HG03469 (cell line): ENCODE measurements around the gene DRC7.

ENCODE experiments used
- ATAC-seq: cut with Tn5 transposase; IDR thresholded peaks from one replicate; pipeline ENCODE4 v1.9.1; 2021; ENCODE audit warnings: mild to moderate bottlenecking, moderate library complexity, moderate number of reproducible peaks; ENCODE audit not compliant: unreplicated experiment

The DRC7 gene

GRCh38 chr16:57694725-57695679 lies at the start of gene DRC7:
DRC7 (plus strand) TSS chr16:57694806; CDS start chr16:57697950, 3,144 bp downstream.
- no peak for ATAC-seq

DNA sequence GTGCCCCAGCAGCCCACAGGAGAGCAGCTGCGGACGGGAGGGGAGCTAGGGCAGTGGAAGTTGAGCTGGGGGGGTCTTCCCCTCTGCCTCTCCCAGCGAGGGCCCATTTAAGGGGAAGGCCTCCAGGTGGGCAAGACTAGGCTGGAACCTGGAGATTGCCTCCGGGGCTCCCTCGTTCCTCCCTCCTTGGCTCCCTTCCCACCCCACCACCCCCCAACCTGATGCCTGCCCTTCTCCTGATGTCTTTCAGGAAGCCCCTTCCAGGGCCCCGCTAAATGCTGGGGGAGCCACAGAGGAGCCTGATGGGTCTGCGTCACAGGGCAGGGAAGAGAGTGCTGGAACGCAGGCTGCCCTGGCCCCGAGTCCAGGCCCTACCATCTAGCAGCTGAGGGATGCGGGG lies 49.4 kb upstream of the DRC7 start:
- no peak for ATAC-seq

DNA sequence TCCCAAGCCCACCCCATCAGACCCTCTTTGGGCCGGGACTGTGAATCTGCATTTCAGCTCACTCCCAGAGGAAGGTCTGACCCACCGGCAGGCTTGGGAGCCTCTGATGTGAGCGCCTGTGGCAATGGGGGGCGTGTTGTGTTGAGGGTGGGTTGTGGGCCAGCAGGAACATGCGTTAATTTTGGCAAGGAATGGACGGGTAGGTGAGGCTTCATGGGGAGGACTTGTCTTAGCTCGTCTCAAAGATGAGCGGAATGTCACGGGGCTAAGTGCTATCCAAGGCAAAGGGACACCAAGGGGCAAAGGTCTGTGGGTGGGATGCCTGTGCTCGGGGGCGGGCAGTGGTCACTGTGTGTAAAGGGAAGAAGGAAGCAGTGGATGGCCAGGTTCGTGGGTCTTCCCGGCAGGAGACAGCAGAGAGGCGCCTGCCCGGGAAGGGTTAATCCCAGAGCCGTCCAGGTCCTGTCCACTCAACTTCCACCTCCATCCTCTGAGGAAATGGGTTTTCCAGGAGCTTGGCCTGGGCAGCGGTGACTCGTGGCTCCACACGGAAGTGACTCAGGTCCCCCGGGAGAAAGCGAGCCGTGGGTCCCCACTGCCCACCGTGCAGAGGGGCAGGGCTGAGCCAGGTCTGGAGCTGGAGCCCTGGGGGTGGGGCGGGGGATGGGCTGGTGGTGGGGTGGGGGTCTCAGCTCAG lies 48.8 kb upstream of the DRC7 start:
- ATAC-seq = no peak

GRCh38 chr16:57646388-57647039 lies 48.1 kb upstream of the DRC7 start:
- no peak for ATAC-seq

- ATAC-seq = no peak
Measured at GRCh38 chr16:57647136-57647875, 47.3 kb upstream of the DRC7 start.

- no peak for ATAC-seq
Measured at GRCh38 chr16:57648125-57648524, 46.5 kb upstream of the DRC7 start.

DNA sequence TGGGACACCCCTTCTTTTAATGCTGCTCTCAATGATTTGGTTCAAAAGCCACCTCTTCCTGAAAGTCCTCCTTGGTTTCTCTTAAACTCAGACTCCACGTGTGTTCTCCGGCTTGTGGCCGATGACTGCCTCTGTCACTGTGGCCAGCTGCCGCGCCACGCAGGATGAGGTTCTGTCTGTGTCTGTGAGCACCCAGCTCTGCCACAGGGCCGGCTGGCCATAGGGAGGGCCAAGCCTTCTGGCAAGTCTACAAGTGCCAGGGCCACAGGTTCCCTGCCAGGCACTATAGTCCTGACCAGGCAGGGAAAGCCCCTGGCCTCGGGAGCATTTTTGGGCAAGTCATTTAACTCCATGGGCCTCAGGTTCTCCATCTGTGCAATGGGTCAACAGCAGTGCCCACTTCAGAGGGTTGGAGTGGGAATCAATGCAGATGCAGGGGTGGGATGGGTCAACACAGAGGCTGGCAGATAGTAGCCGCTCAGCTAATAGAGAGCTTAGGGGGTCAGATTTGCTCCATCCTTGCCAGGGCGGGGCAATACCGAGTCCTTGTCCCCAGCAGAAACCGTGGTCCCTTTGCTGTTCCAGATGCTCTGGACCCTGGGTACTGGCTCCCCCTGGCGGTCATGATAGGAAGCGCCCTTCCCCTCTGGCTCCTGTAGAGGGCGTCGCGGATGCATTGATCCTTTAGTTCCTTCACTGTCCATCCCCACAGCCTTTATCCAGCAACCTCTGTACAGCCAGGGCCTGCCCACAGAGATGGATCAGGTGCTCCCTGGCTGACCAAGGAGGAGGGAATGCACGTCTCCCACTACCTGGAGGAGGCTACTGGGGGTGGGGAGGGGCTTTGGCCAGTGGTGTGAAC lies 45.8 kb upstream of the DRC7 start:
- ATAC-seq = no peak

- ATAC-seq = no peak
Measured at GRCh38 chr16:57649443-57649751, 45.2 kb upstream of the DRC7 start.

DNA sequence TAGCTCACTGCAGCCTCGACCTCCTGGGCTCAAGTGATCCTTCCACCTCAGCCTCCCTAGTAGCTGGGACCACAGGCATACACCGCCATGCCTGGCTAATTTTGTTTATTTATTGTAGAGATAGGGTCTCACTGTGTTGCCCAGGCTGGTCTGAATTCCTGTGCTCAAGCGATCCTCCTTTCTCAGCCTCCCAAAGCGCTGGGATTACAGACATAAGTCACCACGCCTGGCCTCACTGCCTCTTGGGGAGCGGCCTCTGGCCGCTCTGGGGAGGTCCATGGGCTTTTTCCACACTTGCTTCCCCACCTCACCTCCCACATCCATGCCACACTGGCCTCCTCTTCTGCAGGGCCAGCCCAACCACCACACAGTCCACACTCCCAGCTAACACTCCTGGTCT lies 44.8 kb upstream of the DRC7 start:
- no peak for ATAC-seq

DNA sequence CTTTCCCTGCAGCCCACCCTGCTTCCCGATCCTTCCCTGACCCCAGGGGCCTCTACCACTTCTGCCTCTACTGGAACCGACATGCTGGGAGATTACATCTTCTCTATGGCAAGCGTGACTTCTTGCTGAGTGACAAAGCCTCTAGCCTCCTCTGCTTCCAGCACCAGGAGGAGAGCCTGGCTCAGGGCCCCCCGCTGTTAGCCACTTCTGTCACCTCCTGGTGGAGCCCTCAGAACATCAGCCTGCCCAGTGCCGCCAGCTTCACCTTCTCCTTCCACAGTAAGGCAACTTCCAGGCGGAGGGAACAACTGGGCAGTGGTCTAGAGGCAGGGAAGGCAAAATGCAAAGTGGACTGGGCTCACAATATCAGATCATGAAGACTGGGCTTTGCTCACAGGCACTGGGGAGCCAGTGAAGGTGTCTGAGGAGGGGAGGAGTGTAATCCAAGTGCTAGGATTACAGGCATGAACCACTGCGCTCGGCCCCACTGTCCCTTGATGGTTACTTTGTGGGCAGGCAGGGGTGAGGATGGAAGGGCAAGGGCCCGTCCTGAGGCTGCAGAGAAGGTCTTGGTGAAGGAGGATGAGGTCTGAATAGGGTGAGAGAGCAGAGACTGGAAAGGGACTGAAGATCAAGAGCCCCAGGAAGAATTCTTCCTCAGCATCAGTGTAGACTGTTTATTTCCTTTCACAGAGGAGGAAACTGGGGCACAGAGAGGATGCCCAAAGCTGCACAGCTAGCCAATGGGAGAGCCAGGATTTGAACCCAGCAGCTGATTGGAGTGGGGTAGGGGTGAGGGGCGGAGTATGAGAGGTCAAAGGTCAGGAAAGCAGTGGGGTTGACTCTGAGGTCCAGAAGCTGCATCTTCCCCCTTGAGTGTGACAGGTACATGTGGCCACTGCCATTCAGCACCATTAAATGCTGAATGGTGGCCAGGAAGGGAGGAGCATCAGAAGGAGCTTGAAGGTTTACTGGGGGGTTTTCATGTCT lies 43.0 kb upstream of the DRC7 start:
- ATAC-seq = no peak

DNA sequence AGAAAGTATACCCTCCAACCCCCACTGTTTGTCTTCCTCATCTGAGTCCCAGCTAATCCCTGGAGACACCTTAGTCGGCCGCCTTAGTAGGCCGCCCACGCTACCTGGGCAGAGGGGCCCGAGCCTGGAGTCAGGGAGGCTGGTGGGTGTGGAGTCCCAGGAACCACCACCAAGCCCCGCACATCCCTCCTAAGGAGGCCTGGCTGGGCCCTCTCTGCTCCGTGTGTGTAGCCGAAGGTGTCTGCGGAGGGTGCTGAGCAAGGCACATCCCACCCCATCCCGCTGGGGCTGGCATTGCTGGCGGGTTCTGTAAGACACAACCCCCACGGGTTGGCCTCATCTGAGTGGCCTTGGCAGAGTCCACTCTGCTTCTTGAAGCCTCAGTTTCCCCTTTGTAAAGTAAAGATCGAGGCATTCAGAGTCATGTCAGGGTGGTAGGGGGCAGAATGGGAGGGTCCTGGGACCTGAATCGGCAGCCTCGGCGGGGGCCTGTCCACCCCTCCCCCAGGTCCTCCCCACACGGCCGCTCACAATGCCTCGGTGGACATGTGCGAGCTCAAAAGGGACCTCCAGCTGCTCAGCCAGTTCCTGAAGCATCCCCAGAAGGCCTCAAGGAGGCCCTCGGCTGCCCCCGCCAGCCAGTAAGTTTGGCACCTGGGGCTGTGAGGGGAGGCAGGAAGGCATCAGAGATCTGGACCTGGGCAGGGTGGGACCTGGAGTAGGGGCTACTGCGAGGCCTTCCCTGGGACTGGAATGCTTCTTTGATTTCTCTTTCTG lies 41.7 kb upstream of the DRC7 start:
- no peak for ATAC-seq

DNA sequence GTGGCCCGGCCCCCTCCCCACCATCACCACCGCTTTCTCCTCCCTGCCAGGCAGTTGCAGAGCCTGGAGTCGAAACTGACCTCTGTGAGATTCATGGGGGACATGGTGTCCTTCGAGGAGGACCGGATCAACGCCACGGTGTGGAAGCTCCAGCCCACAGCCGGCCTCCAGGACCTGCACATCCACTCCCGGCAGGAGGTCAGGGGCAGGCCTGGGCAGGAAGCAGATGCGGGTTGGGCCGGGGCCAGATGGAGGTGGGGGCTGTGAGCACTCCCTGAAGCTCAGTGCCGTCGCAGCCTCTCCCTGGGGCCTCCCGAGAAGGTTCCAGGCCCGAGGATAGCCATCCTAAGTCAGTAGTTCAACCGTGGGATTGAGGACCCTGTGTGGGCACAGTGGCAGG lies 40.7 kb upstream of the DRC7 start:
- ATAC-seq = no peak

- no peak for ATAC-seq
Measured at GRCh38 chr16:57656342-57656955, 38.2 kb upstream of the DRC7 start.

DNA sequence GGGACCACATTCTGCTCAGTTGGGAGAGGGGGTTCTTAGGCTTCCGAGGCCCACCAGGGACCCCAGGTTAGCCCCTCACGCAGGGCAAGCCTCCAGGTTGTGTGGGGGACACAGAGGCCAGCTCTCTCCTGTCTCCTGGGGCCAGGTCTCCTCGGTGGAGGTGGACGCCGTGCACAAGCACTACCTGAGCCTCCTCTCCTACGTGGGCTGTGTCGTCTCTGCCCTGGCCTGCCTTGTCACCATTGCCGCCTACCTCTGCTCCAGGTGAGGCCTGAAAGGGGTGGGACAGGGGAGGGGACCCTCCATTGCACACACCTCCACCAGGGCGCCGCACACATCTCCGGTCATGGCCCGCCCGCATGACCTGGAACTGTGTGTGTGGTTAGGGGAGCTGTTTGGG lies 37.4 kb upstream of the DRC7 start:
- no peak for ATAC-seq

- no peak for ATAC-seq
Measured at GRCh38 chr16:57658130-57658877, 36.3 kb upstream of the DRC7 start.

GRCh38 chr16:57658878-57659674 lies 35.5 kb upstream of the DRC7 start:
- no peak for ATAC-seq
